ENCODE measurements around the gene SLC25A13.

Gene SLC25A13

DNA sequence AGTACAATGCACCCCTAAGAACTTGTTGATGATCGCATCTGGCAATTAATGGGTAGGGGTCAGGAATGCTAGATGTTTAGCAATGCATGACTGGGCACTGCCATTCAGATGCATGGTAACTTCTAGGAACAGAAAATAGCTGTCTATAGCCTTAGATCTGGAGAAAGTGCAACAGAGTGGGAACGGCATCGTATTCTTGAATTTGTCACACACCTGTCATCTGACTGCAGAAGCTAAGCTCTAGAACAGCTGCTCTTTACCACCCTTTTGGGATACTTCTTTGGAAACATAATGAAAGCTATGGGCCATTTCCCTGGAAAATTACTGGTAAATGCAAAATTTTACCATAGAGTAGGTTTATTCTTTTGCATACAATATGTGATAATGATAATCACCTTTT lies 118.1 kb downstream of the SLC25A13 start:
- DNase-seq (ENCODE audit: low spot score), result no peak

DNA sequence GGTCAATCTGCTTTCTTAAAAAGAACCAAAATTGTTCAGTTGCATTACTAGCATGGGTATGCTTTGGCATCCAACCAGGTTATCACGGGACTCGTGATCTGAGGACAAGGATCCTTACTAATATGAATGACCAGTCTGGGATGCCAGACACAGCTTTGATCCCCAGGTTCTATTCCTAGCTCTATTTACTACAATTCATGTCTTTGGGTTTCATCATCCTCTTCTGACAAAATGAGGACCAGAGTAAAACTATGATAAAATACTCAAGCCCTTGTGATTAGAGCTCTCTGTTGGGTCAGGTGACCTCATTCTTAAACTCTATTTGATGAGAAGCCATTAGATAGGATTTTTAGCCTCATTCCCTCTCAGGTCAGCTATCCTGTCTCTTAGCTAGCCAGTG lies 119.8 kb downstream of the SLC25A13 start:
- no peak for DNase-seq (ENCODE audit: low spot score)

DNA sequence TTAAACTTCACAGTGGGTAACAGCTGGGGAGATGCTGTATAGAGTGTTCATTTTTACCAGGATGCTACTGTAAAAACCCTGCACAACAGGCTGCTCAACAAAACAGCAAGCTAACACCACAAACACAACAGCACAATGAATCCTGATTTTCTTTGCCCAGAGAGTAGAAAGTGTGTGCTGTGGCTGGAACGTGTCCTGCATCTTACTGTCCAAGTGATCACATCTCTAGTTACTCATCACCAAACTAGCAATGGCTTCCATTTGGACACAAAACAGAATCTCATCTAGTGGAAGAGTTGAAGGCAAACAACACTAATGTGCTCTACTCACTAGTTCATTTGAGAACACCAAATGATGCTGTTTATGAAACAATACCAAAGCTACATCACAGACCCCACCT lies 121.2 kb downstream of the SLC25A13 start:
- no peak for DNase-seq (ENCODE audit: low spot score)

- DNase-seq (ENCODE audit: low spot score), result no peak
These were observed 122.5 kb downstream of the SLC25A13 start for GRCh38 chr7:96199421-96199820.

GRCh38 chr7:96198047-96198636 lies 123.8 kb downstream of the SLC25A13 start:
- DNase-seq (ENCODE audit: low spot score), result no peak

GRCh38 chr7:96196676-96197075 lies 125.2 kb downstream of the SLC25A13 start:
- DNase-seq (ENCODE audit: low spot score), result no peak

- no peak for DNase-seq (ENCODE audit: low spot score)
These were observed 132.6 kb downstream of the SLC25A13 start for GRCh38 chr7:96189129-96189820.

GRCh38 chr7:96188591-96188991 lies 133.3 kb downstream of the SLC25A13 start:
- no peak for DNase-seq (ENCODE audit: low spot score)

- no peak for DNase-seq (ENCODE audit: low spot score)
These were observed 133.7 kb downstream of the SLC25A13 start for GRCh38 chr7:96188174-96188581.

- DNase-seq (ENCODE audit: low spot score), result no peak
These were observed 134.2 kb downstream of the SLC25A13 start for GRCh38 chr7:96187735-96188134.

GRCh38 chr7:96184783-96185182 lies 137.1 kb downstream of the SLC25A13 start:
- DNase-seq (ENCODE audit: low spot score), result no peak

GRCh38 chr7:96183163-96183670 lies 138.7 kb downstream of the SLC25A13 start:
- no peak for DNase-seq (ENCODE audit: low spot score)

DNA sequence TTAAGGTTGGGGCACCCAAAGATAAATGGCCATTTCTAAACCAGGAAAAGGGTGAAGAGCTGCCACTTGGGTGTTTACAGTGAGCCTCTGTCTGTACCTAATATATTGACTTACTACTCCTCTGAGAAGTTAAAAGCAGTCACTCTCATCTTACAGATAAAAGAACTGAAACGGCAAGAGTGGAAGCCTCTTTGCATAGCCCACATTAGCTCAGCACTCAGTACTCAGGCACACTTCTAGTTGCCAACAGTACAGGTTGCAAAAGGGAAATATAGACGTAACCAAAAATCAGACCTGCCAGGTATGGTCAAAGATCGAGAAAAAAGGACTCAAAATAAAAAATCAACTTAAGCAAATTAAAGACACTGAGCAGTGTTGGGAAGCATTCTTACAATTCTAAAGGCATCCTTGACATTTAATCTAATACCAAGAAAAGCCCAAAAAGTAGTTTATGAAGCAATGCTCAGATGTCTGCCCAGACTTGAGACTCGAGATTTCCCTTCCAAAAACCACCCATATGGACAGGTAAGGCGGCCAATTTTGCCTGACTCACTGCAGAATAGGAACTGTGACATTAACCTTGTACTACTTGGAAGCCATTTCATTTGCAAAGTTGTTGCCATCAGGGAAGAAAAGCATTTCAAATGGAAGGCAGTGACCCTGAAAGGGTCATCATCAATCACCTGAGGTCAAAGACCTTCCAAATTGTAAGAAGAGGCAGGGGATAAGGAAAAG lies 139.3 kb downstream of the SLC25A13 start:
- DNase-seq (ENCODE audit: low spot score), result no peak

GRCh38 chr7:96181174-96181573 lies 140.7 kb downstream of the SLC25A13 start:
- DNase-seq (ENCODE audit: low spot score), result no peak

DNA sequence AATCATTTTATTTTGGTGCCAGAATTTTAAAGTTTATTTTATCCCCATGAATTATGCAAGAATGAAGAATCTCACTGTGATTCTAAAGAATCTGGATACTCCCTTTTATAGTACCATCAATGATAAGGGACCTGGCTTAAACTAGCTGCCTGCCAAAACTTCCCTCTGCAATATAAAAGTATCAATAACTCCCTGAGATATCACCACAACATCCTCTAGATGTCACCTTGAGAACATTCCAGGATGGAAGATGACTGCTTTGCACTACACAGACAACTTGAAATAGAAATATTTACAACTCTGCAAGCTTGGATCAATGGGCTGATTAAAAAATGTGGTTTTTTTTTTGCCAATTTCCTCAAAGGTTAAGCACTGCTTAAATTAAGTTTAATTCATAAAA lies 142.1 kb downstream of the SLC25A13 start:
- DNase-seq (ENCODE audit: low spot score), result no peak

- no peak for DNase-seq (ENCODE audit: low spot score)
These were observed 142.6 kb downstream of the SLC25A13 start for GRCh38 chr7:96179341-96179740.

DNA sequence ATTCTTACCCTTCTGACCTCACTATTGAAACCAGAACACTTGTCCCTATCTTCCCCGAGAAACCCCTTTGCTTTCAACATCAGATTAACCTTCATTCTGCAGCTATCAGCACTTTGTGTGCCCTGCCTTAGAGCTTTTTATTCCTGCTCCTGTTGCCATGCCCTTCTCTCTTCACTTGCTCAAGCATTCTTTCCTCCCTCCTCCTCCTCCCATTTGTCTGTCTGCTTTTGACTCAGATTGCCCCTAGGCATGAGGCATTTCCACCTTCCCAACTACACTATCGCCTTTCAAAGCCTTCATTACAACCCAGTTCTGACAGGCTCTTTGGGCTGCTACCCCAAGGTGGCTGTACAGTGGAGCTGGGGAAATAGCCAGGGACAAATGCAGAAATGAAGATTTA lies 143.3 kb downstream of the SLC25A13 start:
- DNase-seq (ENCODE audit: low spot score), result no peak

- no peak for DNase-seq (ENCODE audit: low spot score)
These were observed 144.5 kb downstream of the SLC25A13 start for GRCh38 chr7:96177353-96177752.

DNA sequence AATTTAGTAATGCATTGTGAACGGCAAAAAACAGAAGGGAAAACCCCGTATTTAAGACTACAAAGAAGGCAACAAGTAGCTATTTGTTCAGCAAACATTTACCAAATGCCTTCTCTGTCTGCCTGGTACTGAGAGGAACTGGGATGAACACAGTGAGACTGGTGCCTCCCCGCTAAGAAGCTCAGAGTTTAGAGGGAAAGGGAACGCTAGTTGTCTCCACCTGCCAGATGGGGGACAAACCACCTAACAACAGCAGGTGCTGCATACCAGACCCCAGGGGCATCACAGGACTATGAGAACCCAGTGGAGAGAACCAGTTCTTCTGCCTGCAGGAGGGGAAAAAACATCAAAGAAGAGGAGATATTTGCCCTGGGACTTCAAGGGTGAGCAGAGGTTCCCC lies 147.1 kb downstream of the SLC25A13 start:
- DNase-seq (ENCODE audit: low spot score), result no peak

DNA sequence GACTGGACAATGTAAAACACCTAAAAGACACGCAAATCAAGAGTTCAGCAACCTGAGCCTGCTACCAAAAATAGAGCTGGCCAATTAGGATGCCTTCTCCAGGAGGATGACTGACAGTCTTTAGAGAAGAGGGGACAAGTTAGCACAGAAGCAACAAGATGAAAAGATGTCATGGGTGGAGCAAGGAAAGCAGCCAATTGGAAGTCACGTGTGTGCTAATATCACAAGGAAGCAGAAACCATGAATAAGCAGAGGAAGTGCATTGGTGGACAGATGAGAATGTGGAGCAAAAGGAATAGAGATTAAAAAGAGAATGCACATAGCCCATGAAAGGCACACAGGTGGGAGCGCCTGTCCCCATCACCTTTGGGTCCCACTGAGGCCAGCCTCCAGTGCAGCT lies 148.1 kb downstream of the SLC25A13 start:
- DNase-seq (ENCODE audit: low spot score), result no peak

- no peak for DNase-seq (ENCODE audit: low spot score)
These were observed 152.5 kb downstream of the SLC25A13 start for GRCh38 chr7:96169439-96169838.

- DNase-seq (ENCODE audit: low spot score), result no peak
These were observed 154.5 kb downstream of the SLC25A13 start for GRCh38 chr7:96167424-96167823.

- no peak for DNase-seq (ENCODE audit: low spot score)
These were observed 160.0 kb downstream of the SLC25A13 start for GRCh38 chr7:96161897-96162296.
